ENCODE data around the gene NVL.
A peak's percentile ranks its signal among the peaks of the same experiment; 100 is the strongest.
"Not testable (repeated sequence)": the region's sequence is repeated elsewhere in the genome, so short reads cannot be mapped to it uniquely, and the experiment has no call there.

NVL gene

DNA sequence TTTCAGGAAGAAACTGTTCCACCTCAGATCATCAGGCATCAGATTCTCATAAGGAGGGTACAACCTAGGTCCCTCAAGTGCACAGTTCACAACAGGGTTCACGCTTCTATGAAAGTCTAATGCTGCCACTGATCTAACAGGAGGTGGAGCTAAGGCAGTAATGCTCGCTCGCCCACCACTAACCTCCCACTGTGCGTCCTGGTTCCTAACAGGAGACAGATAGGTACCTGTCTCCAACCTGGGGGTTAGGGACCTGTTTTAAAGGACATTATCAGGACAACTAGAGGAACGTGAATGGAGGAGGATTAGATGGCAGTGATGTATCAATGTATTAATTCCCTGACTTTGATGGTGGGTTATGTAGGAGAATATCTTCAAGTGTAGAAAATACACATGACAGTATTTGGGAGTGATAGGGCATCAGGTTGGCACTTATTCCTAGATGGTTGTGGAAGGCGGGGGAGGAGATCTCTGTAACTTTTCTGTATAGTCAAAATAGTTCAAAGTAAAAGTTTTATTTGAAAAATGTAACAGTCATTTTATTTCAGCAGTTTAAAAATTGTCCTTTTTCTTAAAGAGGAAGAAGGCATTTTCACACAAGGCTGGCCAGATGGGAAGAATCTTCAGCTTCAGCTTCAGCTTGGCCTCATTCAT is 103.0 kb downstream of the NVL start:
- DNase-seq: no peak

DNA sequence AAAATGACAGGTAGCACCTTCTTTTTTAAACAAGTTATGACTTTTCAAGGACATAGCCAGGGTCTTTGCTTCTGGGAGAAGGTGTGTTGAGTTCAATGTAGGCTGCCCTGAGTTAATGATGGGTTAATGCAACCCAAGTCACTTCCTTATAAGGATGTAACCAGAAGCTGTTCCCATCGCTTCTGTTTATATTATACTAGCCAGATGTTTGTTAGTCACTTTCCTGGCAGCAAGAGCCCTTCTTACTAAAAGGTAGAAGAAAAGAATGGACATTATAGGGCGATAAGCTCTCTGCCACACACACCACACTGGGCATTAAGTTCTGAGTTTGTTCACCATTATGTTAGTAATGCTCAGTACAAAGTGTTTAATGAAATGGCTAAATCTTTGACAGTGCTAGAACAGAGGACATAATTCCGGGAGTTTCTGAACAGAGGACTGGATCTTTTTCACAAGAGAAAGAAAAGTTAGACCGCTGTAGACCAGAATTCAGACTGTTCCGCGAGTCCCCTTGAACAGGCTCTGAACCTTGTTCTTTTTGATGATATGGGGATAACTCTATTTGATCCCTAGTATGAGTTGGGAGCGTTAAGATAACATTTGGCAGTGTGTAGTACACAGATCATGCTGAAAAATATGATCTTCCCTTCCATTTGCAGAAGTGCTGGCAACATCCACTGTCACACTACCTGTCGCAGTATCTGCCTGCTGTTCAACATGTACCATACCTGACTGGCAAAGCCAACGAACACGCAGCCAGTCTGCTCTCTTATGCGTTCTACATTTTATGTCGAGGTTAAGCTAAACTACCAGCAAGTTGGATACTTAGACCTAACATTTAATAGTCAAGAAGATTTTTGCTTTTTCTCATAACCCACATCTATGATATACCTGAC is 105.9 kb downstream of the NVL start:
- no peak for DNase-seq

DNA sequence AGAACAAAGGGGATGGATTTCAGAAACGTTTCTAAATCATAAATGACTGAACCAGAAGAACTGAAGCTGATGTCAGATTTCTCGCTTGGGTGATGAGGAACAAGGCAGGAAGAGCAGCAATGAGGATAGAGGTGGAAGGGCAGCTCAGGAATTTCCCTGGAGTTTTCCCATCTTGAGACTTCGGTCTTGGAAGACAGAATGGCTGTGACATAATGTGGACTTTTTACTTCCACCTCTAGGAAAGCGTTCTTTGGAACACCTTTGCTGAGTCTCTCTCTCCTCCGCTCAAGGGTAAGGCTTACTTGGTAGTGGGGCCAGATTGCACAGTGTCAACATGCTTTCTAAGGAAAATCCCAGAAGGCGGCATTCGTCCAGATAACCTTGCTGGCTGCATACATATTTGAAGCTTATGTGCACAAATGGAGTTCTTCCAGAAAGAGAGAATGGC is 110.3 kb downstream of the NVL start:
- no peak for DNase-seq

DNA sequence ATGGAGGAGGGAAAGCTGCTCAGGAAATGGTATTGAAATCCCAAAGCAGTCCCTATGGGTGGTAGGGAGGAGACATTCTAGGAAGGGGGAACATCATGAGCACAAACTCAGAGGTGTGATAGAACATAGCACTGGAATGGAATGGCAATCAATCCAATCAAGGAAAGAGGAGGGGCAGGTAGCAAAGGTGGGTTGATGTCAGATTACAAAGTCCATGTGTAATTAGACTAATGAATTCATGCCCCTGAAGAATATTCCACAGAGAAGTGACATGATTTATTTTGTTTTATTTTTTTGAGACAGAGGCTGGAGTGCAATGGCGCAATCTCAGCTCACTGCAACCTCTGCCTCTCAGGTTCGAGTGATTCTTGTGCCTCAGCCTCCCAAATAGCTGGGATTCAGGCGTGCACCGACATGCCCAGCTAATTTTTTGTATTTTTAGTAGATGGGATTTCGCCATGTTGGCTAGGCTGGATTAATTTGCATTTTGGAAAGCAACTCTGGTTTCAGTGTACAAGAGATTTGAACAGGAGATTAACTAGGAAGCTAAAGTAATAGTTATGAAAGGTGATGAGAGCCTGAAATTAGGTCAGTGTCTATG is 110.9 kb downstream of the NVL start:
- no peak for DNase-seq

DNA sequence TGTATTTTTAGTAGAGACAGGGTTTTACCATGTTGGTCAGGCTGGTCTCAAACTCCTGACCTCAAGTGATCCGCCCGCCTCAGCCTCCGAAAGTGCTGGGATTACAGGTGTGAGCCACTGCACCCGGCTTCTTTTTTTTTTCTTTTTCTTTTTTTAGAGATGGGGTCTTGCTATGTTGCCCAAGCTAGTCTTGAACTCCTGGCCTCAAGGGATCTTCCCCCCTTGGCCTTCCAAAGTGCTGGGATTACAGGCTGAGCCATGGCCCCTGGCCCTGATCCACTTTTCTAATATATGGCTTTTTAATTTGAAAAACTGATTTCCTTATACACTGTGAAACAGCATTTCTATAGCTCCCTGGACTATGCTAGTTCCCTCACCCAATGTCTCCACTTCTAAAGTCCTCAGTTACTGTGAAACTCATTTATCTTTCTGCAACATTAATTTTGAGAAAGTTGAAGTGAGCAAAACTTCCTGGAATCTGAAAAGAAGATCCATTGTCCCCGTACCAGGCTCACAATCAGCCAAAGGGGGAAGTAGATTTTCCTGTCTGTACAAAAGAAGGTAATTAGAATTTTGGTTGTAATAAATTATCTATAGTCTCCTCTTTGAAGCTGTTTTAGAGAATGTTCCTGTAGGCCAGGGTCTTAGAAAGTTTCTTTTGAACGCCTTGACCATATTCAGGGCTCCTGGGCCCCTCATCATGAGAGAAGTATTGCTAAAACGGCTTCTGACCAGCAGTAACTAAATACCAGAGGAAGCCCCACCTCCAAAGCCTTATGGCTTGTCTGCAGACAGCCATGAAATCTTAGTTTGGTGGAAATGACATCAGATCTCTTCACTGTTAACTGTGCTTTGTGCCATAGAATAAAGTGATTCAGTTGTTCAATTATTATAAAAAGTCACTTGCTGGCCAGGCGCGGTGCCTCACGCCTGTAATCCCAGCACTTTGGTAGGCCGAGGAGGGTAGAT is 112.0 kb downstream of the NVL start:
- no peak for DNase-seq

DNA sequence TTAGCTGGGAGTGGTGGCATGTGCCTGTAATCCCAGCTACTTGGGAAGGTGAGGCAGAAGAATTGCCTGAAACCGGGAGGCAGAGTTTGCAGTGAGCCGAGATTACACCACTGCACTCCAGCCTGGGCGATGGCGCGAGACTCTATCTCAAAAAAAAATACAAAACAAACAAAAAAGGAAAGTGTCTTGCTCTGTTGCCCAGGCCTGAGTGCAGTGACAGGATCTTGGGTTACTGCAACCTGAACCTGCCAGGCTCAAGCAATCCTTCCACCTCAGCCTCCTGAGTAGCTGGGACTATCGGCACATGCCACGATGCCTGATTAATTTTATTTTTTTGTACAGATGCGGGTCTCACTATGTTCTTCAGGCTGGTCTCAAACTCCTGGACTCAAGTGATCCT is 113.6 kb downstream of the NVL start:
- DNase-seq: no peak

DNA sequence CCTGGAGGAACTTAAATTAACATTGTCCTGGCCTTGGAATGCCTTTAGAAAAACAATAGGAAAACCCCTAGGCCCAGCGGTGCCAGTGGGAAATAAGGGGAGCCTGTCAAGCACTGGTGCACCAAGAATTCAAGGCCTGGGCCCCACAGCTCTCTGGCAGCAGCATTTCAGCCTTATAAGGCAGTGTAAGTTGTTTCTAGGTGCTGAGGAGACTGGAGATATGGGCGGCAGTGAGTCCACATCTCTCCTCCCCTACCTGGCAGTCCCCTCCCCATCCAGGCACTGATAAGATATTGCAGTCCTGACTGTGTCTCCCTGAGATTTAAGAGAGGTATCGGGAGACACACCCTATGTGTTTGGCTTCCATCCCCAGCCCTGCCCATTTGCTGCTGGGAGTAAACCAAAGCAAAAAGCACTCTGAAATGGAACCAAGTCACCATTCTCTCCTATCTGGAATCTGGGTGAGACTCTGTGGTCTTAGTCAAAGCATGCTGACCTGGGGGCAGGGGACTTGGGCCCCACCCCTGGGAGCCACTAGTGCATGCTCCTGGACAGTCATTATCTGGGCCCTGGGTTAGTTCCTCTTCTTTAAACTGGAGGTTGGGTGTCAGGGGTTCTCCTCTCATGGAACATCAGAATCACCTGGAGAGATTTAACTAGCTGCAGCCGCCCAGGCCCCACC is 116.4 kb downstream of the NVL start:
- no peak for DNase-seq

DNA sequence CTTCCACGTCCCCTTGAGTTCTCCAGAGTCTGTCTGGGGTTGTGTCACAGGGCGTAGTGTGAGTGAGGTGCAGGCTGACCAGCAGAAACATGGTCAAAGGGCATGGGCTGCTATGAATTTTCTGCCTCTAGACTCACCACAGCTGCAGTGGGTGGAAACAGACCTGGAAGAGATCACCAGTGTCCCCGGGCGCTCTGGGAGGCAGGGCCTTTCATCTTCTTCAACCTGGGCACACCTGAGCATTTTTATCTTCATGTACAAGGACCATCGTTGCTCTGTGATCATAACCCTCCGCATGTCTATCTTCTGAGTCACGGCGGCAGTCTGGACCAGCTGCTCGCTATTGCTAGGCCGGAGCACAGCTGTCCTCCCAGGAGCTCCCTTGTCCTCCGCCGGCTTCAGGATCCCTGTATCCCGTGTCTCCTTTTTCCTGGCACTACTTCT is 117.3 kb downstream of the NVL start:
- DNase-seq: no peak

DNA sequence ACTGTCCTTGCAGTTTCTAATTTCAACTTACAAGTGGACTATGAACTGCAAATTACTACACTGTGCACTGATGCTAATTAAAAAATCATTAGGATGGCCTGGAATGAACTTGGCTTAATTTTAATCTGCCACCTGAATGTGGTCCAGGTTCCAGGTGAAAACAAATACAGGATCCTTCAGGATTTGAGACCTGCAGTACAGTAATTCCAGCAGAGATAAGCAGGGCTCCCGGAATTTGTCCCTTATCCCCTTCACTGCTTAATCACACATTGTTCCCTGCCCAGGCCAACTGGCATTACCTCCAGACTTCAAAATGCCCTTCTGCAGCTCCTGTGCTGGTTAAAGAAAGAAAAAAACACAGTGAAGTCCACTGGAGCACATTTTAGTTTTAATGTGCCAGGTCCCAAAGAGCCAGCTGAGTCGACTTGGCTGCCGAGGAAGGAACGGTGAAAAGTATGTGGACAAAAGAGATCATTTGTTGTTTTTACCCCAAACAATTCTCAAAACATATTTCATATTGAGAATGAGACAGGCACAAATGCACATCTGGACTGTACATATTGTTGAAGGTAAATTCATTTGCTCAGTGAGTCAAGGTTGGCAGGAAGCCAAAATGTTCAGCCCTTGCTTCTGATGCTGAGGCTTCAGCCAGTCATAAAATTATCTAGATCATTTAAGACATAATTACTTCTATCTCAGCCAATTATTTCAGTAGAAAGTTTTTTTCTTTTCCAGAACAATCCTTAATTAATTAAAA is 118.6 kb downstream of the NVL start:
- DNase-seq: no peak

DNA sequence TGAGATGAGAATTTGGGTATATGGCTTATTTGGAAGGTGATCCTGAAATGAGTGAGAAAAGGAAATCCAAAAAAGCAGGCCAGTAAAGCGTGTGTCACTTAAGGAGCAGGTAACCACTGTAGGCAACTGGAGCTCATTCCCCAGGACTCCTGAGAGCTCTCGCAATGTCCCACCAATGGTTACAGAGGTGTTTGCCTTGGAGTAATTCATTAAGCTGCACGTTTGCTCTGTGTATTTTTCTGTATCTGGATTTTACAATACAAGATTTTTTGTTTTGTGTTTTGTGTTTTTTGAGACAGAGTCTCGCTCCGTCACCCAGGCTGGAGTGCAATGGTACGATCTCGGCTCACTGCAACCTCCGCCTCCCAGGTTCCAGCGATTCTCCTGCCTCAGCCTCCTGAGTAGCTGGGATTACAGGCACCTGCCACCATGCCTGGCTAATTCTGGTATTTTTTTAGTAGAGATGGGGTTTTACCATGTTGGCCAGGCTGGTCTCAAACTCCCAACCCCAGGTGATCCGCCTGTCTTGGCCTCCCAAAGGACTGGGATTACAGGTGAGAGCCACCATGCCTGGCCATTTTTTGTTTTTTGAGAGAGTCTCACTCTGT is 123.9 kb downstream of the NVL start:
- not testable (repeated sequence) for DNase-seq

DNA sequence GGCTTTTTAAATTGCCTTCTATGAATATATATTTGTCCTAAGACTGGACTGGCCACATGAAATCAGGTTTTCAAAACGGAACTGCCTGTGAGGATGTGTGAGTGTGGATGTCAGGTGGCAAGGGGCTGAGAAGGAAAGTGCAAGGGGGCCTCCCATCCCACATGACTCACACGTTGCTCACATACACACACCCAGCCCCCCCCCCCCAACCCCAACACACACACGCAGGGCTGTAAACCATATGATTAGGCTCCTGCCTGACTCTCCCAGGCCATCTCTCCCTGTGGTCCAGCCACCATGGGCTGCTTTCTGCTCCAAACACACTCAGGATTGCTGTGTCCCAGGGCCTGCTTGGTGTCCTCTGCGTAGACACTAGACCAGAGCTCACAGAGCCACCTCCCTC is 124.5 kb downstream of the NVL start:
- peak in 1 of 4 experiments; percentile 16 for DNase-seq

DNA sequence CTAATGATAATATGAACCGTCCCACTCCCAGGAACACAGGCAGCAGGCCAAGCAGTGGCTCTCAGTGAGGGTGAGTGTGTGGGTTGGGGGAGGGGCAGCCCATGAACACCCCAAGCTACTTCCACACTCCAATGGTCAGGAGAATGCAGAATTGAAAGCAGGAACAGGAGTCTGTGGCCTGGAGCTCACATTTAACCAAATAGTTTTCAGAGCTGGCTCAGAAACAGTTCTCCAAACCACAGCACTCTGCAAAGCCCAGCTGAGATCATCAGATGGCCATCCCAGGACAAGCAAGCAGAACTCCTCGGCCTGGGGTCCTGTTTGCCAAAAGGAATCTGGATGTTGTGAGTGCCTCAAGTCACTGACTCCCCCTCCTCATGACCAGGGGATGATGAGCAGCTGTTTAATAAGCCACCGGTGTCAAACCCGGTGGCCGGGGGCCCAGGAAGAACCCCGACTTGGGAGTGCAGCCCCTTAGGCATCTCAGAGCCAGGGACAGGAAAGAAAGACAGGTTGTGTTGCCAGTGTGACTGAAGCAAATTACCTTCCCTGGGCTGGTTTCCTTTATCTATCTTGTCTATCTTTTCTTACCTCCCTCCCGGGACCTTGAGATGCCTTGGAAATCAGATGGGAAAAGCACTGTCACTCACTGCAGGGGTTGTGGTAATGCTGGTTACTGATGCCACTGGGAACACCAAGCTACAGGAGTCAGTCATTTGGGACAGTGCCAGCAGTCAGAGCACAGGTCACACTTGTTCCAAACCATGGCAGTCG is 126.5 kb downstream of the NVL start:
- no peak for DNase-seq

DNA sequence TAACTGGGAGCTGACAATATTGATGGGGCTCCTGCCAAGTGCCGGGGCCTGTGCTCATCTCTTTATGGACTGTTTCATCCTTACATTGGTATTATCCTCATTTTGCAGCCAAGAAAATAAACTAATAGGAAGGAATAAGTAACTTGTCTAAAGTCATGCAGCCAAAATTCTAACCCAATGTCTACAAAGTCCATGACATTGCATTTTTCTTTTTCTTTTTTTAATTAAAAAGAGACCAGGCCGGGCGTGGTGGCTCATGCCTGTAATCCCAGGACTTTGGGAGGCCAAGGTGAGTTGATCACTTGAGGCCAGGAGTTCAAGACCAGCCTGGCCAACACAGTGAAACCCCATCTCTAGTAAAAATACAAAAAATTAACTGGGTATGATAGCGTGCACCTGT is 128.1 kb downstream of the NVL start:
- DNase-seq: no peak

DNA sequence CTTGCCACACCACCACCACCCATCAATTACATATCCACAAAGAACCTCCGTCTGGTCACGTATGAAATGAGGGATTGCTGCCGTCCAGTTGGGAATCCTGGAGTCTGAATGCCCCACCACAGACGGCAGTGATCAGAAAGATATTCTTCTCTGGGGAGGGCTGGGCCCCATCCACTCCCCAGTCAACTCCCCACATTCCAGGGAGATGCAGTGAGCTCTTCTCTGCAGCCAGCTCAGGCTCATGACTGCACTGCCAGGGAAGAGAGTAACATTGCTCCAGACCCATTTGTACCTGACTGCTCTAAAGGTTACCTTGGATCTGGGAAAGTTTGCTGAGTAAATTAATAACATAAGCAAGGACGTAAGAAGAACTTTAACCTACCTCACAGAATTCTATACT is 128.6 kb downstream of the NVL start:
- no peak for DNase-seq

DNA sequence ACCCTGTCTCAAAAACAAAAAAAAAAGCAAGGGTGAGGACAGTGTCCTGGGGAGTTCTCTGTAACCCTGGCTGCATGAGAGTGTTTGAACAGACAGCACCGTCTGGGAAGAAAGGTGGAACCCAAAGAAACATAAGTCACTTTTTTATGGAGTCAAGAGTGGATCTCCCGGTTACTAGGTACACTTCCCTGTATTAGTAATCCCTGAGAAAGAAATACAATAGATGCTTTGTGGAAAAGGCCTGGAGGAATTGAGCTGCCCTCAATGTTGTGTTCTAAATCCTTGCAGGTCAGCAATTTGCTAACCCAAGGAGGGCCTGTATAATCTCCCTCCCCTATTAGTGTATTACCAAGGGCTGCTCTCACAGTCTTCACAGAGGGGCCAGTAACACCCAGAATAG is 130.3 kb downstream of the NVL start:
- no peak for DNase-seq

DNA sequence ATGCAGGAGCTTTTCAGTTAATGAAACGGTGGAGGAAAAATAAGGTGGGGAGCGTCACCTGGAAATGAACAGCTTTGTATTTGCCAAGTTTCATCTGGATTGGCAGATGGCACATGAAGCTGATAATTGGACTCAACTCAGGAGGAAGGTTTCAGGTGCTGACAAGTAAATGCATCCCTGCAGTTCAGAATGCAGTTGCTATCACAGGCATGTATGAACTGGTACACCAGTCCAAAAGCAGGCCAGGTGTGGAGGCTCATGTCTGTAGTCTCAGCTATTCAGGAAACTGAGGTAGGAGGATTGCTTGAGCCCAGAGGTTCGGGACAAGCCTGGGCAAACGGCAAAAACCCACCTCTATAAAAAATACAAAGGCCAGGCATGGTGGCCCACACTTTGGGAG is 131.4 kb downstream of the NVL start:
- DNase-seq: no peak

DNA sequence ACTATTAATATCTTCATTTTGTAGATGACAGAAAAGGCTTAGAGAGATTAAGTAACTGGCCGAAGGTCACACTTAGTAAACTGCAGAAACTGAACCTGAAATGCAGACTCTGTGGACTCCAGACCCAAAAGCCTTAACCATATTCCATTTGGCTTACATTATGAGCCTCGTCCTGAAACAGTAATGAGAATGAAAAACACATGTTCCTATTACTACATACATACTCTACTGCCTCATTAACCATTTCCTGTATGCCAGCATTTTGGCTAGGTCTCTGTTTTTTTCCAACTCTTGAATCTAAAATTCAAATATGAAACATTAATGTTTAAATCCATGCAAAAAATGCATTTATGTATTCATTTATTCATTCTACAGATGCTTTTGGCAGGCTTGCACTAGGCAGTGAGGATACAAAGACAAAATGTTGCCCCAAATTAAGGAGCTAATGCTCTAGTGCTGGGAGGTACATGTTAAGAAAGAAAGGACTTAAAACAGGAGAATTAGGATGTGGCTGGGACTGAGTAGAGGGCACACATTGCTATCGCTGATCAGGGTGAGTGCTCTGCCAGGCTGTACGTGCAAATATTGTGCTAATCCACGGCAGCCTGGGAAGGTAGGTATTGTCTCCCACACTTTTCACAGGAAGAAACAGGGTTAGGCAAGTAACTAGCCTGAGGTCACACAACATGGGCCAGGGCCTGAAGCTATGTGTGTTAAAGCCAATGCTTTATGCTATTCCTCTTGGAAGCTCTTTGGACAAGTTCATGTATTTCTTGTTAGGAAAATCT is 133.0 kb downstream of the NVL start:
- no peak for DNase-seq

DNA sequence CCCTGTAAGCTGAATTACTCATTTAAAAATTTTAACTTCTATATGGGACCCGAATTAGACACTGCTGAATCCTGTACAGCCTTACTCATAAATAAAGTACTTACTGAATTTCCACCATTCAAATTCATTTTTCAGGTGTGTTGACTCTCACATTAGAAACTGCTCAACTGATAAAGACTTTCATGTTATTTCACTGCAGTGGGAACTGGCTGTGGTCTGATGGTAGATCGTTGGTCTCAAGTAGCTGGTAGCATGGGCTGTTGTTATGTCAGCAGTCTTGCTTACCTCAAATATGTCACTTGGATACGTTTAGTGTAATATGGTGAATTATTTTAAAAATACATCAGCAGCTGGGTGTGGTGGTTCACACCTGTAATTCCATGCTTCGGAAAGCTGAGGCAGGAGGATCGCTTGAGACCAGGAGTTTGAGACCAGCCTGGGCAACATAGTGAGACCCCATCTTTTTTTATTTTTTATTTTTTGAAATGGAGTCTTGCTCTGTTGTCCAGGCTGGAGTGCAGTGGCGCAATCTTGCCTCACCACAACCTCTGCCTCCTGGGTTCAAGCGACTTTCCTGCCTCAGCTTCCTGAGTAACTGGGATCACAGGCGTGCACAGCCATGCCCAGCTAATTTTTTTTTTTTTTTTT is 136.5 kb downstream of the NVL start:
- no peak for DNase-seq

All from activated CD4-positive, CD25-positive, alpha-beta regulatory T cell (primary cell).